Measurements from ENCODE around the gene APOE.
"Not testable (repeated sequence)": the region's sequence is repeated elsewhere in the genome, so short reads cannot be mapped to it uniquely, and the experiment has no call there.

The APOE gene

DNA sequence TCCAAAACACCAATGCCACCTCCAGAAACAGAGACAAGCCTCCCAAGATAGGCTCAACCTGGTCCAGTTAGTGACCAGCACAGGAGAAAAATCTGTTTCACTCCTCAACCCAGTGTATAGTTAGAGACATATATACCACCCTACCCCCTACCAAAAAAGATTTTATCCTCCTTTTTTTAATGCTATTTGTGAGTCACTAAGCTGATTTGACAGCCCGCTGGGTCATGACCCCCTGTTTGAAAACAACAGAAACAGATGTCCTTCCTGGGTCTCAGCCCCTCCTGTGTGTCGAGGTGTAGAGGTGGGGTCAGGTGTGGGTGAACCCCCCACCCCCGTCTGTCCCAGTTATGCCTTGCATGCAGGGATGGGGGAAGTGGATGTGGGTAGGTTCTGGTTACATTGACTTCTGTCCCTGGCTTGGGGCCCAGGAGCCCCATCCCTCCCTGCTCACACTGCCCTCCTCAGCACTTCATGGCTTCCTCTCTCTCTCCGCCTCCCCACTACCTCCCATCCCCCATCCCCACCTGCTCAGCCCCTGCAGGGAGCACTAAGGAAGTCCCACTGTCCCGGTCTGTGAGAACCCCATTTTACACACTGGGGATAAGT lies 28.6 kb upstream of the APOE start:
- H3K4me3 ChIP-seq (ENCODE audit: low read length), result no peak overlapping the region
- TF ChIP-seq, protein P1, sequence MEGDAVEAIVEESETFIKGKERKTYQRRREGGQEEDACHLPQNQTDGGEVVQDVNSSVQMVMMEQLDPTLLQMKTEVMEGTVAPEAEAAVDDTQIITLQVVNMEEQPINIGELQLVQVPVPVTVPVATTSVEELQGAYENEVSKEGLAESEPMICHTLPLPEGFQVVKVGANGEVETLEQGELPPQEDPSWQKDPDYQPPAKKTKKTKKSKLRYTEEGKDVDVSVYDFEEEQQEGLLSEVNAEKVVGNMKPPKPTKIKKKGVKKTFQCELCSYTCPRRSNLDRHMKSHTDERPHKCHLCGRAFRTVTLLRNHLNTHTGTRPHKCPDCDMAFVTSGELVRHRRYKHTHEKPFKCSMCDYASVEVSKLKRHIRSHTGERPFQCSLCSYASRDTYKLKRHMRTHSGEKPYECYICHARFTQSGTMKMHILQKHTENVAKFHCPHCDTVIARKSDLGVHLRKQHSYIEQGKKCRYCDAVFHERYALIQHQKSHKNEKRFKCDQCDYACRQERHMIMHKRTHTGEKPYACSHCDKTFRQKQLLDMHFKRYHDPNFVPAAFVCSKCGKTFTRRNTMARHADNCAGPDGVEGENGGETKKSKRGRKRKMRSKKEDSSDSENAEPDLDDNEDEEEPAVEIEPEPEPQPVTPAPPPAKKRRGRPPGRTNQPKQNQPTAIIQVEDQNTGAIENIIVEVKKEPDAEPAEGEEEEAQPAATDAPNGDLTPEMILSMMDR (IDR thresholded peaks at IDR 0.05; ENCODE audit: insufficient read depth, low read depth, low read length, missing control alignments), result no peak
- no peak for DNase-seq (ENCODE audit: low read depth)

DNA sequence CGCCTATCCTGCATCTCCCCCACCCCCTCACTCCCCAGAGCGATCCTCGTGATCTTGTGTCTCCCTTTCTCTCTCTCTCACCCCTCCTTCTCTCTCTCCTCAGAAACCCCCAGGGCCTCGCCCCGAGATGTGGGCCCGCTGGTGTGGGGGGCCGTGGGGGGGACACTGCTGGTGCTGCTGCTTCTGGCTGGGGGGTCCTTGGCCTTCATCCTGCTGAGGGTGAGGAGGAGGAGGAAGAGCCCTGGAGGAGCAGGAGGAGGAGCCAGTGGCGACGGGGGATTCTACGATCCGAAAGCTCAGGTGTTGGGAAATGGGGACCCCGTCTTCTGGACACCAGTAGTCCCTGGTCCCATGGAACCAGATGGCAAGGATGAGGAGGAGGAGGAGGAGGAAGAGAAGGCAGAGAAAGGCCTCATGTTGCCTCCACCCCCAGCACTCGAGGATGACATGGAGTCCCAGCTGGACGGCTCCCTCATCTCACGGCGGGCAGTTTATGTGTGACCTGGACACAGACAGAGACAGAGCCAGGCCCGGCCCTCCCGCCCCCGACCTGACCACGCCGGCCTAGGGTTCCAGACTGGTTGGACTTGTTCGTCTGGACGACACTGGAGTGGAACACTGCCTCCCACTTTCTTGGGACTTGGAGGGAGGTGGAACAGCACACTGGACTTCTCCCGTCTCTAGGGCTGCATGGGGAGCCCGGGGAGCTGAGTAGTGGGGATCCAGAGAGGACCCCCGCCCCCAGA lies 27.3 kb upstream of the APOE start:
- H3K4me3 ChIP-seq (ENCODE audit: low read length), result no peak overlapping the region
- TF ChIP-seq, protein P1 (IDR thresholded peaks at IDR 0.05; ENCODE audit: insufficient read depth, low read depth, low read length, missing control alignments), result no peak
- no peak for DNase-seq (ENCODE audit: low read depth)

DNA sequence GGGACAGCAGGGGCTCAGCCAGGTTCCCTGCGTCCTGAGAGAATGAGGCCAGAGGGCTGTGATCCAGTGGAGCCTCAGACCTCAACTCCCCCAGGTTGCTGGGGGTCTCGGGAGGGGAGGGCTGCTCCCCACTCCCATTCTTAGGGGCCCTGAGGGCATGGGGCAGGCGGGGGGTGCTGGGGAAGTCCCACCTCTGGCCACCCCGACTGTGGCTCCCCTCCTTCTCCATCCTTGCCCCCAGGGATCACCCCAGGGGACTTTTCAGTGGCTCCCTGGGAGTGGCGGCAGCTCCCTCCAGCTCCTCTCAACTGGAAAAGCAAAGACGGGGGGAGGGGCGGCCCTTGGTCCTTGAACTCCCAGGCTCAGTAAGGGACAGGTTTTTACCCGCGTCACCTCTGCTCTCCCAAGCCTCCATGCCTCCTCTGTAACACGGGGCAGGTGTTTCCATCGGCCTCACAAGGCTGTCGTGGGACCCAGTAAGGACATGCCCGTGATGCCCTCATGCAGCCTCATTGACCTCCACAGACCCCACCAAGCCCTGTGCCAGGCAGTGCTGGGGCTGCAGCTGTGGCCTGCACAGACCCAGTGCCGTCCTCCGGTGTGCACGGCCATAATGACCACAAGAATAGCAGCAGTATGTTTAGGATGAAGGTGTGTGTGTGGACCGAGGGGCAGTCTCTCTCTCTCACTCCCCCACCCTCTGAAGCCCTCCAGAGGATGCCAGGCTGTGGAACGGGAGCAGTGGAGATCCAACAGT lies 26.1 kb upstream of the APOE start:
- TF ChIP-seq, protein P1 (IDR thresholded peaks at IDR 0.05; ENCODE audit: insufficient read depth, low read depth, low read length, missing control alignments), result no peak
- DNase-seq (ENCODE audit: low read depth), result no peak
- H3K4me3 ChIP-seq (ENCODE audit: low read length), result no peak overlapping the region

DNA sequence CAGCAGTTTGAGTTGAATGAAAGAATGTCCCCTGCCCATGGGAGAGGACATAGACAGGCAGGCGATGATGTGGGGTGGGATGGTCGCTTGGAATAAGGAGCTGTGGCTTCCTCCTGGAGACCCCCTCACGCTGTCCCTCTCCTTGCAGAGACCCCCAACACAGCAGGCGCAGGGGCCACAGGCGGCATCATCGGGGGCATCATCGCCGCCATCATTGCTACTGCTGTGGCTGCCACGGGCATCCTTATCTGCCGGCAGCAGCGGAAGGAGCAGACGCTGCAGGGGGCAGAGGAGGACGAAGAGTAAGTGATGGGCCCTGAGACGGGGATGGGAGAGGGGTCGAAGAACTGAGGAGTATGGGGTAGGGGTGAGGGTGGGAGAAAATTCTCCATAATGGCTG lies 23.5 kb upstream of the APOE start:
- H3K4me3 ChIP-seq (ENCODE audit: low read length), result no peak overlapping the region
- TF ChIP-seq, protein P1 (IDR thresholded peaks at IDR 0.05; ENCODE audit: insufficient read depth, low read depth, low read length, missing control alignments), result no peak
- DNase-seq (ENCODE audit: low read depth), result no peak

DNA sequence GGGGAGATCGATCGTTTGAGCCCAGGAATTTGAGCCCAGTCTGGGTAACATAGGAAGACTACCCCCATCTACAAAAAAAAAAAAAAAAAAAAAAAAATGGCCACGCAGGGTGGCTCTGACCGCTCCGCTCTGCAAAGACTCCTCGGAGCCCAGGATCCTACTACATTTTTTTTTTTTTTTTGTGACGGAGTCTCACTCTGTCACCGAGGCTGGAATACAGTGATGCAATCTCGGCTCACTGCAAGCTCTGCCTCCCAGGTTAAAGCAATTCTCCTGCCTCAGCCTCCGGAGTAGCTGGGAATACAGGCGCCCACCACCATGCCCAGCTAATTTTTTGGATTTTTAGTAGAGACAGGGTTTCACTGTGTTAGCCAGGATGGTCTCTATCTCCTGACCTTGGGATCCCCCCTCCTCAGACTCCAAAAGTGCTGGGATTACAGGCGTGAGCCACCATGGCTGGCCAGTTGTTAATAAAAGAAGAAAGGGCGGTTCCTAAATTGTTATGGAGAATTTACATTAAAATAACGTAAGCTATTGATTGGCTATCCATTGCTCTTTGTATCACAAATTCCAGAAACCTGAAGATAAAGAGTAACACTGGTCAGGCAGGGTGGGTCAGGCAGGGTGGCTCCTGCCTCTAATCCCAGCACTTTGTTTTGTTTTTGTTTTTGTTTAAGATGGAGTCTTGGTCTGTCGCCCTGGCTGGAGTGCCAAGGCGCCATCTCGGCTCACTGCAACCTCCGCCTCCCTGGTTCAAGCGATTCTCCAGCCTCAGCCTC lies 22.8 kb upstream of the APOE start:
- not testable (repeated sequence) for DNase-seq (ENCODE audit: low read depth); H3K4me3 ChIP-seq (ENCODE audit: low read length)

DNA sequence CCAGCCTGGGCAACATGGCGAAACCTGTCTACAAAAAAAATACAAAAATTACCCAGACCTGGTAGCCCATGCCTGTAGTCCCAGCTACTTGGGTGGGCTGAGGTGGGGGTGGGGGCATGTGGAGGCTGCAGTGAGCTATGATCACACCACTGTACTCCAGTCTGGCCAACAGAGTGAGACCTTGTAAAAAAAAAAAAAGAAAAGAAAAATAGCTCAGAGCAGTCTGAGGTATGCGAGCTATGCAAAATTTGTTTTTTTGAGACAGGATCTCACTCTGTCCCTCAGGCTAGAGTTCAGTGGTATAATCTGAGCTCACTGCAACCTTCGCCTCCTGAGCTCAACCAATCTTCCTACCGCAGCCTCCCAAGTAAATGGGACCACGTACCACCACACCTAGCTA lies 21.7 kb upstream of the APOE start:
- no peak for DNase-seq (ENCODE audit: low read depth)
- TF ChIP-seq, protein P1 (IDR thresholded peaks at IDR 0.05; ENCODE audit: insufficient read depth, low read depth, low read length, missing control alignments), result no peak
- no peak overlapping the region for H3K4me3 ChIP-seq (ENCODE audit: low read length)

DNA sequence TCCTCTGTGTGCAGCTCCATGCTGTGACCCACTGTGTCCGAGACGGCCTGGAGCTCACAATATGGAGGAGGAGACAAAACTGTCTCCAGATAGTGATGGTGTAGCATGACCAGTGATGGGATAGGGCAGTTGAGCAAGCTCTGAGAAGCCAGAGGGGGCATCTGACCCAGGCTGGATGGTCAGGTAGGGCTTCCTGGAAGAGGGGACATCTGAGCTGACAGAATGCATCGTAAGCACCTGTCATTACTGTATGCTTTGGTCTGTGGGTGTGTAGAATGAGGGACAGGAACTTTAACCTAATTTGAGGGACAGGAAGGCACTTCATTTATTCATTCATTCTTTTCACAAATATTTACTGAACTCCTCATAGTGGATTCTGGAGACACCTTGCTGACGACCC lies 21.0 kb upstream of the APOE start:
- no peak overlapping the region for H3K4me3 ChIP-seq (ENCODE audit: low read length)
- TF ChIP-seq, protein P1 (IDR thresholded peaks at IDR 0.05; ENCODE audit: insufficient read depth, low read depth, low read length, missing control alignments), result no peak
- DNase-seq (ENCODE audit: low read depth), result no peak

All from epithelial cell of esophagus (primary cell).